ENCODE measurements around the gene ZFY. TPM values are rescaled to one million over a fixed set of nuclear protein-coding genes. Genes with fewer than 3 reads are reported as not detected.

ZFY gene
- not detected for polyA plus RNA-seq

DNA sequence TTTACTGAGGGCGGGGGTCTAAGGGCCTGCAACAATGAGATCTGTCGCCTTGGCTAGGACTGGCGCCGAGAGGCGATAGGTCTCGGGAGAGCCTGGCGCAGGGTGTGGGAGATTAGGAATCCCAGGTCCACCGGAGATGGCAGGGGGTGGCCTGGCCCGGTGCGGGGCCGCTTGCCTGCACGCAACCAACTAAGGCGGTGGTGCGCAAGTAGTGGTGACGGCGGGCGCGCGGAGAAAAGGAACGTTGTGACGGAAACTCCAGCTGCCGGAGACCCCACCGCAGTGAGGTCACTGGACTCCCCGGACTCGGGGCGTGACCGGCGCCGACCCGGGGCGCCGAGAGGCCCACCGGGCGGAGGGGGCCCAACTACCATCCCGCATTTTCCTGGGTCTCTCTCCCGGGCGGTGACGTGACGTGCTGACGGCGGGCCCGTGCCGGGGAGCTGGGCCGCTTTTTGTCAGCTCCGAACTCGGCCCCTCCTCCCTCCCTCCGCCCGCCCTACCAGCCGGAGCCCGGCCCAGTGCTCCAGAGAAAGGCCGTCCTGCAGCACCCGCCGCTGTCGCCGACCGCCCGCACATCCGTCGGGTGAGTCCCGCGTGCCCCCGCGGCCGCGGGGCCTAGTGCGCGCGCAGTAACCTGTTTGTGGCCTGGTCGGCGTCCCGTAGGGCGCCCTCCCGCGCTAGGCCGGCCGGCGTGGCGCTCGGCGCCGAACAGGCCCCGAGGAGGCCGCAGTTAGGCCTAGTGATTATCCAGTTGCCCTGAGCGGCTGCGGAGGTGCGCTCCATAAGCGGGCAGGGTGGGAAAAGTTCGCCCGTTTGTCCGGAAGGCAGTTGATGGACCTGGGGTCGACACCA is at the start of gene ZFY:
Gene ZFY (plus strand): TSS at position 521 of the 855 bp plus-strand sequence. CDS start 18,556 bp downstream, outside the sequence.
- no peak for DNase-seq
- Mint-ChIP-seq H3K4me3 (peak within 1 kb of the TSS in 1 of 5 donors; percentile 90), H3K9me3 (no peaks in the 10 kb centered on the region), H3K27ac (peak within 1 kb of the TSS in 1 of 6 donors; percentile 99), H3K36me3 (no peaks in the 10 kb centered on the region), H3K27me3 (ENCODE audit: low read depth in 3 of 3) (peaks cover 0 to 18% (median 0%) of the 10 kb centered on the region in 3 donors), H3K4me1 (no peaks in the 10 kb centered on the region)

GRCh38 chrY:2885880-2886279 is 49.3 kb upstream of the ZFY start:
- Mint-ChIP-seq H3K4me1 (no peaks in the 10 kb centered on the region), H3K27ac (no peak overlapping the region), H3K36me3 (no peaks in the 10 kb centered on the region), H3K9me3 (no peaks in the 10 kb centered on the region), H3K27me3 (ENCODE audit: low read depth in 3 of 3) (peaks cover 0 to 1% (median 0%) of the 10 kb centered on the region in 3 donors), H3K4me3 (no peak overlapping the region)
- DNase-seq = no peak

GRCh38 chrY:2887386-2887785 is 47.8 kb upstream of the ZFY start:
- H3K27ac Mint-ChIP-seq = no peak overlapping the region
- DNase-seq = no peak
- no peaks in the 10 kb centered on the region for H3K4me1 Mint-ChIP-seq

GRCh38 chrY:2887955-2888354 is 47.2 kb upstream of the ZFY start:
- H3K27me3 Mint-ChIP-seq (ENCODE audit: low read depth in 3 of 3) = peaks cover 0 to 1% (median 0%) of the 10 kb centered on the region in 3 donors
- no peaks in the 10 kb centered on the region for H3K4me1 Mint-ChIP-seq
- H3K9me3 Mint-ChIP-seq = no peaks in the 10 kb centered on the region
- H3K36me3 Mint-ChIP-seq = no peaks in the 10 kb centered on the region
- peak overlapping the region in 1 of 5 donors; percentile 23 for H3K4me3 Mint-ChIP-seq
- no peak for DNase-seq
- H3K27ac Mint-ChIP-seq = no peak overlapping the region

More at GRCh38 chrY:2887386-2887785, 47.8 kb upstream of the ZFY start:
- Mint-ChIP-seq H3K9me3 (no peaks in the 10 kb centered on the region), H3K36me3 (no peaks in the 10 kb centered on the region), H3K4me3 (no peak overlapping the region), H3K27me3 (ENCODE audit: low read depth in 3 of 3) (peaks cover 0 to 1% (median 0%) of the 10 kb centered on the region in 3 donors)

DNA sequence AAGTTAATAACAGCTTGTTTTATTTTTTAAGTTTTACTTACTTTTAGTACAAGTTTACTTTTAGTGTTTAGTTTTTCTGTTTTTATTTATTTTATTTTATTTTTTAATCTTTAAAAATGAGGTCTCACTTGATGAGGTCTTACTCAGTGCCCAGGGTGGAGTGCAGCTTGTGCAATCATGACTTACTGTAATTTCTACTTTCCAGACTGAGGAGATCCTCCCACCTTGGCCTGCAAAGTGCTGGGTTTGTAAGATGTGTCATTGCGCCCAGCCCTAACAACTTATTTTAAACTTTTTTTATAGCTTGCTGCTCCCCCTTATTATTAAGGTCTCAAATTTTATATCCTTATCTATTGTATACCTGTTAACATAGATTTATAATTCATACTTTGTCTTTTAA is 41.7 kb upstream of the ZFY start:
- Mint-ChIP-seq H3K27ac (no peak overlapping the region), H3K4me1 (no peaks in the 10 kb centered on the region), H3K4me3 (no peak overlapping the region), H3K27me3 (ENCODE audit: low read depth in 3 of 3) (peaks cover 0 to 1% (median 0%) of the 10 kb centered on the region in 3 donors), H3K36me3 (no peaks in the 10 kb centered on the region), H3K9me3 (no peaks in the 10 kb centered on the region)
- DNase-seq = no peak

DNA sequence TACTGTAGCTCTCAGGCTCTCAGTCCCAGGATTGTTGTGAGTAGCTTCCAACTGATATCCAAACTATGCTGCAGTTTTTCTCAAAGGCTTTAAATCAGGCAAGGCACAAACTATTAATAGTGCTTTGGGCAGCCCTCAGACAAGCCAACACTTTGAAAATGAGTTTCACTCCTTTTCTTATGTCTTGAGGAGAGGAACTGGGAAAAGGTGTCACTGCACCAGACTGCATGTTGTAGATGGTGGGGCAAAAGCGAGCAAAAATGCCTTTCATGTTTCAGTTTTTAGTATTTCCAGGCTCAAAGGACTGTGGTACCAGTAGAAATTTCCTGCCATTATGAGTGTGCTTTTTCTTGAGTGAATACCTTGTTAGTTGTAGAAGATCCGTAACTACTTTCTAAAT is 39.1 kb upstream of the ZFY start:
- H3K4me3 Mint-ChIP-seq = no peak overlapping the region
- no peaks in the 10 kb centered on the region for H3K9me3 Mint-ChIP-seq
- no peaks in the 10 kb centered on the region for H3K4me1 Mint-ChIP-seq
- peaks cover 0 to 2% (median 0%) of the 10 kb centered on the region in 3 donors for H3K36me3 Mint-ChIP-seq
- H3K27me3 Mint-ChIP-seq (ENCODE audit: low read depth in 3 of 3) = no peaks in the 10 kb centered on the region
- no peak for DNase-seq
- H3K27ac Mint-ChIP-seq = no peak overlapping the region

- DNase-seq = no peak
- H3K27ac Mint-ChIP-seq = no peak overlapping the region
- peaks cover 0 to 2% (median 0%) of the 10 kb centered on the region in 6 donors for H3K9me3 Mint-ChIP-seq
- H3K27me3 Mint-ChIP-seq (ENCODE audit: low read depth in 3 of 3) = peaks cover 0 to 3% (median 0%) of the 10 kb centered on the region in 3 donors
- no peaks in the 10 kb centered on the region for H3K4me1 Mint-ChIP-seq
- H3K4me3 Mint-ChIP-seq = no peak overlapping the region
- H3K36me3 Mint-ChIP-seq = no peaks in the 10 kb centered on the region
Observed at GRCh38 chrY:2907356-2907755, 27.8 kb upstream of the ZFY start.

DNA sequence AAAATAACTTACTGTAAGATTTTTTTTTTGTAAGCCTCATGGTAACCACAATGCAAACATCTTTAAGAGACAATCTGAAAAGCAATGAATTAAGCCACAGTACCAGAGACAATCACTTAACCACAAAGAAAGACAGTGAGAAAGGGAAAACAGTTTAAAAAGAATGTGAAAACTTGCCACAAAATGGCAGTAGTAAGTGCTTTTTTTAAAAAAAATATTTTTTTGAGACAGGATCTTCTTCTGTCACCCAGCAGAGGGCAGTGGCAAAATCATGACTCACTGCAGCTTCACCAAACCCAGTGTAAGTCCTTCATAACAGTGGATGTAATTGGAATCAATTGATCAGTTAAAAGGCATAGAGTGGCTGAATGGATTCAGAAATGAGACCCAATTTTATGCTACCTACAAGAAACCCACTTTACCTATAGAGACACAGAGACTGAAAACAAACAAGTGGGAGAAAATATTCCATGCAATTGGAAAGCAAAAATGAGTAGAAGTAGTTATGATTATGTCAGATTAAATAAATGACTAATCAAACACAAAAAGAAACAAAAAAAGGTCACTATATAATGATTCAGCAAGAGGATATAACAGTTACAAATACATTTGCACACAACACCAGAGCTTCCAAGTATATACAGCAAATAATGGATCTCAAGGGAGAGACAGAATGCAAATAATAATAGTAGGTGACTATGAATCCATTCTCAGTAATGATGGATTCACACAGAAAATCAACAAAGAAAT is 21.9 kb upstream of the ZFY start:
- Mint-ChIP-seq H3K9me3 (no peaks in the 10 kb centered on the region), H3K4me1 (no peaks in the 10 kb centered on the region), H3K27me3 (ENCODE audit: low read depth in 3 of 3) (peaks cover 0 to 8% (median 0%) of the 10 kb centered on the region in 3 donors), H3K4me3 (no peak overlapping the region), H3K27ac (no peak overlapping the region), H3K36me3 (no peaks in the 10 kb centered on the region)
- no peak for DNase-seq

DNA sequence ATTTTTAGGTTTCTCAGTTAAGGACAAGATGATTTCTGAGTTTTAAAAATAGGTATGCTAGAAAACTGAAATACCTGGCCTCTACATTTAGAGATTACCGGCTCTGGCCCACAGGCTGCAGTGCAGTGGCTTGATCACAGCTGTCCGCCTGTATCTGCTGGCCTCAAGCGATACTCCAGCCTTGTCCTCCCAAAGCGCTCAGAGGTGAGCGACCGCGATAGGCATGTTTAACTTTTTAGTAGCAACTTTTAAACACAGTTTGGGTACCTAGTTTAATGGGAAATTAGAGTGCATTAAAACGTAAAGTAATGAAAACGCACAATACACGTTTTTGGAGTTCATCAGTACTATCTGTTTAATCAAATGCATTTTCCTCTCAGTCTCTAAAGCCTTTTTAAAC is 1.1 kb upstream of the ZFY start:
- Mint-ChIP-seq H3K4me3 (peak overlapping the region in 1 of 5 donors; percentile 90), H3K36me3 (peaks cover 0 to 7% (median 0%) of the 10 kb centered on the region in 3 donors), H3K27ac (peak overlapping the region in 1 of 6 donors; percentile 93), H3K9me3 (no peaks in the 10 kb centered on the region), H3K27me3 (ENCODE audit: low read depth in 3 of 3) (peaks cover 0 to 18% (median 0%) of the 10 kb centered on the region in 3 donors), H3K4me1 (no peaks in the 10 kb centered on the region)
- DNase-seq = no peak

DNA sequence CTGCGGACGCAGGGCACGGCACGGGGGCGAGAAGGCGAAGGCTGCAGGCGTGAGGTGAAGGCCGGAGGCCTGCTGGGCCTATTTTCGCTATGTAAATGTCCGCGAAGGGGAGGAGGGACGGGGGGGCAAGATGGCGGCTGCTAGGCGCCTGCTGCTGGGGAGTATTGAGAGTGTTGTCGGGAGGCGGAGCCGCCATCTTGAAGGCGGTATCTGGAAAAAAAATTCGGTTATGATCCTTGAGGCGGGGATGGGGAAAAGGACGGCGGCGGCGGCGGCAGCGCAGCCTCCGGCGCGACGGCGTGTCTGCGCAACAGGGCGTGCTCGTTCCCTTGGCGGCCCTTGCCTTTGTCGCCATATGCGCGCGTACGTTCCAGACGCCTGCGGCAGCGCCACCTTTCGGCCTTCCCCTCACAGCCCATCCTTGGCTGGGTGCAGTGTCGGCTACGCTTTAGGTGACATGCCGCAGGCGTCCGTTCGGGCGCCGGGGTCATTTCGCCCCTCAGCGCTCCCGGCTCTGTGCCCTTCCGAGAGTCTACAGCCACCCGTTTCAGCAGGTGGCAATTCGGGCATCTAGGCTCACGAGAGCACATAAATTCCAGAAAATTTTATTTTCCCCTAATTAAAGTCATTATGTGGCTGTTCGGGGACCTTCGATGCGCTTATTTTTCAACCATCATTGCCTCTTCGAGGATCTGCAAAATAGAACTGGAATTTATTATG is 695 bp downstream of the ZFY start:
- Mint-ChIP-seq H3K4me3 (peak overlapping the region in 1 of 5 donors; percentile 84), H3K4me1 (no peaks in the 10 kb centered on the region), H3K36me3 (no peaks in the 10 kb centered on the region), H3K27me3 (ENCODE audit: low read depth in 3 of 3) (peaks cover 0 to 18% (median 0%) of the 10 kb centered on the region in 3 donors), H3K27ac (peak overlapping the region in 1 of 6 donors; percentile 99), H3K9me3 (no peaks in the 10 kb centered on the region)
- no peak for DNase-seq

- Mint-ChIP-seq H3K27ac (peak overlapping the region in 1 of 6 donors; percentile 99), H3K9me3 (no peaks in the 10 kb centered on the region), H3K4me1 (no peaks in the 10 kb centered on the region), H3K36me3 (no peaks in the 10 kb centered on the region), H3K4me3 (peak overlapping the region in 1 of 5 donors; percentile 84), H3K27me3 (ENCODE audit: low read depth in 3 of 3) (peaks cover 0 to 18% (median 0%) of the 10 kb centered on the region in 3 donors)
- DNase-seq = no peak
Observed at GRCh38 chrY:2936436-2936750, 1.2 kb downstream of the ZFY start.

- peak overlapping the region in 1 of 5 donors; percentile 84 for H3K4me3 Mint-ChIP-seq
- no peaks in the 10 kb centered on the region for H3K9me3 Mint-ChIP-seq
- peaks cover 0 to 18% (median 0%) of the 10 kb centered on the region in 3 donors for H3K27me3 Mint-ChIP-seq (ENCODE audit: low read depth in 3 of 3)
- H3K27ac Mint-ChIP-seq = peak overlapping the region in 1 of 6 donors; percentile 99
- H3K36me3 Mint-ChIP-seq = no peaks in the 10 kb centered on the region
- DNase-seq = no peak
- H3K4me1 Mint-ChIP-seq = no peaks in the 10 kb centered on the region
Observed at GRCh38 chrY:2937149-2937548, 2.0 kb downstream of the ZFY start.

DNA sequence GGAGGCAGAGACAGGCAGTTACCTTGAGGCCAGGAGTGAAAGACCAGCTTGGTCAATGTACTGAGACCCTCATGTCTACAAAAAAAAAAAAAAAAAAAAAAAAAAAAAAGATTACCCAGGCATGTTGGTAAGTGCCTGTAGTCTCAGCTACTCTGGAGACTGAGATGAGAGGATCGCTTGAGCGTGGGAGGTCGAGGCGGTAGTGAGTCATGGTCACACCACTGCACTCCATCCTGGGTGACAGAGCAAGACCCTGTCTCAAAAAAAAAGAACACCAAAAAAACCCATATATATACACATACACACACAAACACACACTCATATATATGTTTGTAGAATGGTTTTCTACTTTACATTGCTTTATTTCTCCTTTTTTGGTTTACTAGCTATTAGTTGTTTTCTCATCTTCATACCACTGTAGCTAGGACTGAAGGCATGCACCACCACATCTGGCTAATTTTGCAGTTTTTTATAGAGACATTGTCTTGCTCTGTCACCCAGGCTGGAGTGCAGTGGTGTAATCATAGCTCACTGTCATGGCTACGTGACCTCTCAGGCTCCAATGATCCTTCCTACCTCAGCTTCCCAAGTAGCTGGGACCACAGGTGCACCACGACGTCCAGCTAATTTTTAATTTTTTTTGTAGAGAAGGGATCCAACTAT is 14.5 kb downstream of the ZFY start:
- H3K36me3 Mint-ChIP-seq = peaks cover 0 to under 1% (median 0%) of the 10 kb centered on the region in 3 donors
- no peaks in the 10 kb centered on the region for H3K27me3 Mint-ChIP-seq (ENCODE audit: low read depth in 3 of 3)
- H3K27ac Mint-ChIP-seq = no peak overlapping the region
- no peaks in the 10 kb centered on the region for H3K4me1 Mint-ChIP-seq
- DNase-seq = no peak
- no peak overlapping the region for H3K4me3 Mint-ChIP-seq
- H3K9me3 Mint-ChIP-seq = no peaks in the 10 kb centered on the region

Data from immature natural killer cell (primary cell).